ENCODE data around the gene MIER1.

MIER1 gene

GRCh38 chr1:66999640-67000400 is 75.0 kb downstream of the MIER1 start:
- no peak for DNase-seq (ENCODE audit: low read depth in 2 of 2)

GRCh38 chr1:67001682-67002425 is 77.1 kb downstream of the MIER1 start:
- DNase-seq (ENCODE audit: low read depth in 2 of 2), result no peak

GRCh38 chr1:67004176-67004575 is 79.4 kb downstream of the MIER1 start:
- no peak for DNase-seq (ENCODE audit: low read depth in 2 of 2)

- DNase-seq (ENCODE audit: low read depth in 2 of 2), result no peak
Observed at GRCh38 chr1:67005068-67005467, 80.3 kb downstream of the MIER1 start.

GRCh38 chr1:67009792-67010191 is 85.0 kb downstream of the MIER1 start:
- no peak for DNase-seq (ENCODE audit: low read depth in 2 of 2)

GRCh38 chr1:67013573-67013972 is 88.8 kb downstream of the MIER1 start:
- DNase-seq (ENCODE audit: low read depth in 2 of 2), result no peak

GRCh38 chr1:67018574-67018973 is 93.8 kb downstream of the MIER1 start:
- DNase-seq (ENCODE audit: low read depth in 2 of 2), result no peak

GRCh38 chr1:67019121-67019520 is 94.3 kb downstream of the MIER1 start:
- DNase-seq (ENCODE audit: low read depth in 2 of 2), result no peak

- no peak for DNase-seq (ENCODE audit: low read depth in 2 of 2)
Observed at GRCh38 chr1:67019600-67020136, 94.9 kb downstream of the MIER1 start.

GRCh38 chr1:67020304-67020703 is 95.5 kb downstream of the MIER1 start:
- DNase-seq (ENCODE audit: low read depth in 2 of 2), result no peak

GRCh38 chr1:67020765-67021164 is 96.0 kb downstream of the MIER1 start:
- no peak for DNase-seq (ENCODE audit: low read depth in 2 of 2)

GRCh38 chr1:67029472-67029871 is 104.7 kb downstream of the MIER1 start:
- no peak for DNase-seq (ENCODE audit: low read depth in 2 of 2)

- DNase-seq (ENCODE audit: low read depth in 2 of 2), result no peak
Observed at GRCh38 chr1:67031121-67031858, 106.5 kb downstream of the MIER1 start.

- no peak for DNase-seq (ENCODE audit: low read depth in 2 of 2)
Observed at GRCh38 chr1:67031859-67032247, 107.1 kb downstream of the MIER1 start.
